GM18907 (cell line): ENCODE data around the gene YBEY.
A peak's percentile ranks its signal among the peaks of the same experiment; 100 is the strongest.

Source experiments
- ATAC-seq: cut with Tn5 transposase; IDR thresholded peaks from one replicate; pipeline ENCODE4 v1.9.1; 2021; ENCODE audit warnings: mild to moderate bottlenecking, moderate library complexity; ENCODE audit not compliant: unreplicated experiment

The YBEY gene

DNA sequence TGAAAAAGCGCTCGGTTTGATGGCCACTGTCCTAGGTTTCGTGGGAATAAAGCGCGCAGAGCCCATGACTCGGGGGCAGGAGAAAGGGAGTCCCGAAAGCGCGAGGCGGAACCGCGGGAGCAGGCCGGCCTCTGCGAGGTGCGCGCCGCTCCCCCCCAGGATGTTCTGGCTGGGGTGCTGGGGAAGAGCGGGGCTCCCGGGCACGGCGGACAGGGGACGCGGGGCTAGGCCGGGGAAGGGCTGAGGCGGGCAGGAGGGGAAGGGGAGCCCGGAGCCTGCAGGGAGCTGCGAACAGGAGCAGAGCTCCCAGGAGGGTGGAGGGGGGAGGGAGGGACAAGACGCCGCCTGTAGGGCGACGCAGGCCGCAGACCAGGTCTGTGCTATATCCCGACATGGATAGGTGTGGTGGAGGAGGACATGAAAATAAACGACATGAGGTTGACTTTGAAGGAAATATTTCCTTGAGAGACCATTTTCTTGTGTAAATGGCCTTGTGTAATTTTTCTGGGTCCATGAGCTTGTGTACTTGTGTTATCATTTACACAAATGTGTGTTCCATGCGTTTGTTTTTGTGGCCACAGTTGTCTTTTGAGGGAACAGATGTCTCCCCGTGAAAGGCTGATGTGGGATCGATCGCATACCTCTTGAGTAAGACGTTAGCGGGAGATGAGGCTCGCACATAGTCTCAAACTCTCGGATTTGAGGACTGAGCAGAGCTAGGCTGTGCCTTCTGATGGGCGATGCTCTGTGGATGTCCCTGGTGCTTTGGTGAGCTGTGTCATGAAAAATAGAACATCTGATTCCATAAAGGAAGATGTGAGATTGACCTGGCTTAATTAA lies 39.2 kb downstream of the YBEY start:
- ATAC-seq, result peak; percentile 10

DNA sequence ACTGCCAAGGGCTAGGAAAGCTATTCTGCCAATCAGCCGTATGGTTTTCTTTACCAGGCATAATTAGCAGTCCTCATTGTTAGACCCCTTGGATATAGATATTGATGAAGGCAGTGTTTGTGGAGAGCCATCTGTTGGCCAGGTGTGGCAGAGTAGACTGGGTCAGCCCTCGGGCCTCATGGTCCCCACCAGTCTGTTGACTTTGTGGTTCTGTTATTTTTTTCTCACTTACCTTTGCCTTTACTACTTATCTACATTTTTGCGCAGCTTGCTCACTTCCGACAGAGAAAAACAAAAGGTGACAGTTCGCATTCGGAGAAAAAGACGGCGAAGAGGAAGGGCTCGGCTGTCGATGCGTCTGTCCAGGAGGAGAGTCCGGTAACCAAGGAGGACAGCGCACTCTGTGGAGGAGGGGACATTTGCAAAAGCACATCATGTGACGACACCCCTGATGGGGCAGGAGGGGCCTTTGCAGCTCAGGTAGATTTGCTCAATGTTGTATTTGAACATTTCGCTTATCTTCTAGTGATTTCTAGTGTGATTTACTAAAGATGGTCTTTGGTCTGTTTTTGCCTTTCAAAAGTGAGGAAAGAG lies 40.1 kb downstream of the YBEY start:
- ATAC-seq, result no peak

DNA sequence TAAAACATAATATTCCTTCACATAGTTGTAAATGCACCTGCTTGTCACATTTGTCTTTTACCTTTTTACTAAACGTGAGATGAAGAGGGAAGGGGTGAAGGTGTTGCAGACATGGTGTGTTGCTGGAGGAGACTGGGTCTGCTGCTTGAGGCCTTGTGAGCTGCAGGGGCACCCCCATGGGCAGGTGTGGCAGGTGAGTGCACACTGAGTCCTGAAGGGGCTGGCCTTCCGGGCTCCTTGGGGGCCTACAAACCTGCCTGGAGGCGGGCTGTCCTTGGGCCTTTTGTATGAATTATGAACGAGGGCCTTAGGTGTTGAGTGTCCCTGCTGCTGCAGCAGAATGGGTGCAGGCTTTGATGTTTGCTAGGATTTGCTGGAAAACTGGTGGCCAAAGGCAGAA lies 41.6 kb downstream of the YBEY start:
- no peak for ATAC-seq

DNA sequence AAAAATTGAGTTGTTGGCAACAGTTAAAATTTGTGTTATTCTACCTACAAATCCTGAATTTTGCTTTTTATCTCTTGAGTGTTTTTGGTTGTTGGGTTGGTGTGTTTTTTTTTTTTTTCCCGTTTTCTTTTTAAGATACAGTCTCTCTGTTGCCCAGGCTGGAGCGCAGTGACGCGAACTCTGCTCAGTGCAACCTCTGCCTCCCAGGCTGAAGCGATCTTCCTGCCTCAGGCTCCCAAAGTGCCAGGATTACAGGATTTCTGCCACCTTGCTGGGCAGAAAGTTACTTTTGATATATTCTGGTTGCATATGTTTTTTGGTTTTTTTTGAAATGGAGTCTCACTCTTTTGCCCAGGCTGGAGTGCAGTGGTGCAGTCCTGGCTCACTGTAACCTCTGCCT lies 42.0 kb downstream of the YBEY start:
- ATAC-seq, result no peak

DNA sequence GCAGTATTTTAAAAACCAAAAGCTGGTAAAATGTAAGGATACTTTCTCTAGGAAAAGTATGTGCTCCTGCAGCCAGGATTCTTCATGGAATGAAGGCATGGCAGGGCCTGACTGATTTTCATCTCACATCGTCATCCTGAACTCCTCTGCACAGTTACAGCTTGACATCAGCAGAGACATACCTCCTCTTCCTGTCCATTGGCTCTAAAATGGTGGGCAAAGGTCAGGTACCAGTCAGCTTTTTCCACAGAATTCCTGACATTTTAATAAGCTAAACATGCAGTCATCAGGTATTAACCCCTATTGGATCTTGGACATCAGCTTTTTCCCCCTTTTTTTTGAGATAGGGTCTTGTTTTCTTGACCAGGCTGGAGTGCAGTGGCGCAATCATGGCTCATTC lies 43.7 kb downstream of the YBEY start:
- ATAC-seq, result no peak

DNA sequence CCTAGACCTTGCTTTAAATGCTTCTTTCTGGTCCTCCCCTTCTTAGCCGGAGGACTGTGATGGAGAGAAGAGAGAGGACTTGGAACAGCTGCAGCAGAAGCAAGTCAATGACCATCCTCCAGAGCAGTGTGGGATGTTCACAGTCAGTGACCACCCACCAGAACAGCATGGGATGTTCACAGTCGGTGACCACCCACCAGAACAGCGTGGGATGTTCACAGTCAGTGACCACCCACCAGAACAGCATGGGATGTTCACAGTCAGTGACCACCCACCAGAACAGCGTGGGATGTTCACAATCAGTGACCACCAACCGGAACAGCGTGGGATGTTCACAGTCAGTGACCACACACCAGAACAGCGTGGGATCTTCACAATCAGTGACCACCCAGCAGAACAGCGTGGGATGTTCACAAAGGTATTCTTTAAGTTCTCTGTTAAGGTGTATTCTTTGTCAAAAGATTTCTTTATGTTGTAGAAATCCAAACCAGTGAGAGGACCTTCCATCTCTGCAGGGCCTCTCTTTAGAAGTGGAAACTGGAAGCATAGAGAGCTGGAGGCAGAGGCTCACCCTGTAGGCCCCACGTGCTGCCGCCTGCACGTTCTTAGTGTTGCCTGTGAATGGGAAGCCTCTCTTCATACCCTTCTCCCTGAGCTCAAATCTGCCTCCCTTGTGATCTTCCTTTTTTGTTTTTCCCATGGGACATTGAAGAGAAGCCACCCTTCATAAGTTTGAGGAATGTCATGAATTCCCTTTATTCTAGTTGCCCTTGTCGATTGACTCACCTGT lies 48.4 kb downstream of the YBEY start:
- no peak for ATAC-seq

DNA sequence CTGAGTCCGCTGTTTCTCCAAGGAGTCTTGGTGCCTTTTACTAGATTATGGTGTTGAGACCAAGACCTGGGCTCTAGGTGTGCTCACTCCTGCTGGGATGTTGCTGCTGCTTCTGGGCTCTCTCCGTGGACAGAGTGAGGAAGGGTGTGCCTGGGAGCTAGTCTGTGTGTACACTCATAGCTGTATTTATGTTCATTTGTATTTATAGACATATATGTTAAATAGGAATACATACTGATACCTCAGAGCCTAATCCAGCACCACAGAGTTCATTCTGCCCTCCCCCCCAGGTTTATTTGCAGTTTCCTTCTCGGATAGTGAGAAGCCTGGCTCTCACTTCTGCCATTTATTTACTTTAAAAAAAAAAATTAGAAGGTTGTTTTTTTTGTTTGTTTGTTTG lies 50.5 kb downstream of the YBEY start:
- no peak for ATAC-seq

DNA sequence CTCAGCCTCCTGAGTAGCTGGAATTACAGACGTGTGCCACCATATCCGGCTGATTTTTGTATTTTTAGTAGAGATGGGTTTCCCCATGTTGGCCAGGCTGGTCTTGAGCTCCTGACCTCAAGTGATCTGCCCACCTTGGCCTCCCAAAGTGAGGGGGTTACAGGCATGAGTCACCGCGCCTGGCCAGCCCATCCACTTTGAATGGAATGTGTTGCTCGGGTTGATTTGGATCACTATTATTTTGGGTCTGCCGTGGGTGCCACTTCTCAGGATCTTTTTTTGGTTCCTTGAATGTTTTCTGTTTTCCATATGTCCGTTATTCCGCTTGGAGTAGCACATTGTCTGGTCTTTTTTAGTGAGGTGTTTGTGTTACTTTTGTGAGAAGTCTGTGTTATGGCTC lies 54.9 kb downstream of the YBEY start:
- ATAC-seq, result no peak

DNA sequence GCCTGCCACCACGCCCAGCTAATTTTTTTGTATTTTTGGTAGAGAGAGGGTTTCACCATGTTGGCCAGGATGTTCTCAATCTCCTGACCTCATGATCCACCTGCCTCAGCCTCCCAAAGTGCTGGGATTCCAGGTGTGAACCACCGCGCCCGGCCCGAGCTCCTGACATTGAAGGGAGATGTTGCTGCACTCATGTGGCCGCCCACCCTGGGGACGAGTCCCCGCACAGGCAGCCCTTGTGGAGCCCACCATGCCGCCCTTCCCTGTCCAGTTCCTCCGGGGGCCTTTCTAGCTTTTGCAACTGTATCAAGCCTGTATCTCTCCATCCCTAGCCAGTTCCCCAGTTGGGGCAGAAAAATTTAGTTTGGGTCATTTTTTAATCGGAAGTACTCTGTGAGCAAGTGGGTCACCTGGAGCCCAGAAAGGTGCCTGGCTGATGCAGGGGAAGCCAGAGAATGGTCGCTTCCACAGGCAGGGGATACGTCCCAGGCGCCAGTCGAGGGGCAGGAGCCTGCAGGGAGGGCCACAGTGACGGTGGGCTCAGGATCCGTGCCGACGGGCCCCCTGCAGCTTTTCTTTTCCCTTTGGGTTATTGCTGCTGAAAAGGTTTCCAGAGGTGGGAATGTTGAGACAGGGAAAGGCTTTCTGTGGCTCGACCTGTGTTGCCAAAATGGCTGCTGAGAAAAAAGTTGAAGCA lies 58.2 kb downstream of the YBEY start:
- no peak for ATAC-seq

DNA sequence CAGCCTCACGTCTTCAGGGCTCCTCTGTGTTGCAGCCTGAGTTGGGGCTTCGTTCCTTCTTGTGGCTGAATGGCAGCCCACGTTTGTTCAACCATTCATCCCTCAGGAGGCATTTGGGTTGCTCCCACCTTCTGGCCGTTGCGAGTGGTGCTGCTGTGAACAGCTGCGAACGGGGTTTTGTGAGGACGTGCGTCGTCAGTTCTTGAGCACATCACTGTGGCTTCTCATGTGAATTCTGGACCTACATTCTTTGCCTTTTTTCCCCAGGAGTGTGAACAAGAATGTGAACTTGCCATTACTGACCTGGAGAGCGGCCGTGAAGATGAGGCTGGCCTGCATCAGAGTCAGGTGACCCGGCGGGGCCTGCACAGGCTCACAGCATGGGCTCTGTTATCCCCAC lies 59.7 kb downstream of the YBEY start:
- no peak for ATAC-seq

DNA sequence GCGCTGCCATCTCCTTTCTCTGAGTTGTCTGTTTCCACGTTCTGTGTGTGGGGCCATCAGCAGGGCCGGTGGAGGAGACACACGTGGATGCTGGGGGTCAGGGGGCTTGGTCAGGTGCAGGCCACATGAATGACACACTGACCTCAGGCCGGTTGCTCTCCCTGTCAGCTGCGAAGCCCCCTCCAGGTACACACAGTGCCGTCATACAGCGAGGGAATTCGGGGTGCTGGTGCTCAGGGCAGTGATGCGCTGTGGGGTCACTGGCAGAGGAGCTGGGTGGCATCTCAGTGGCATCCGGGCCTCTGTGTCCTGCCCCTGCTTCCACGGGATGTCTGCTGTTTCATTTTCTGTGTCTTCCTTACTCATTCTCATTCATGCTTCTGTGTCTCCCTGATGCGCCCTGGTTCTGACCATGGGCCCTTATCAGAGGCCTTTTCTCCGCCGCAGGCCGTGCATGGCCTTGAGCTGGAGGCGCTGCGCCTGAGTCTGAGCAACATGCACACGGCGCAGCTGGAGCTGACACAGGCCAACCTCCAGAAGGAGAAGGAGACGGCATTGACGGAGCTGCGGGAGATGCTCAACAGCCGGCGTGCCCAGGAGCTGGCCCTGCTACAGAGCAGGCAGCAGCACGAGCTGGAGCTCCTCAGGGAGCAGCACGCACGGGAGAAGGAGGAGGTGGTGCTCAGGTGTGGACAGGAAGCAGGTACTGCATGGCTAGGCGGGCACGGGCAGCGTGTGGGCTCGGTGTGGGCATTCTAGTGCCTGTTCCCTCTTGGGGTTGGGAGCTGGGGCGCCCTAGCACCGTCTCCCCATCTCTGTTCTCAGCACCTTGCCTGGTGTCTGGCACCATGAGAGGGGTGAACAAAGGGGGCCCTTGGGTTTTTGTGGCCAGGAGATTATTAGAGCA lies 60.4 kb downstream of the YBEY start:
- ATAC-seq, result no peak

DNA sequence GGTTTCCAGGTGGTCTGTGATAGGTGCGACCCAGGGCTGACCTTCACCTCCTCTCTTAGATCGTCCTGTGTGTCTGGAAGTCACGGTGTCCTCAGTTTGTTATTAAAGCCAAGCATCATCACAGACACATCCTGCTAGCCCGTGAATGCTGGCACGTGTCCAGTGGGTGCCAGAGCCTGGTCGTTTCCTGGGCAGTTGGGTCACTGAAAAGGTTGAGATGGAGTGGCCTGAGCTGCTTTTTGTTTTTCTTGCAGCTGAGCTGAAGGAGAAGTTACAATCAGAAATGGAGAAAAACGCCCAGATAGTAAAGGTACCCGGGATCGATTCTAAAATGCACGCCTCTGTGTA lies 61.0 kb downstream of the YBEY start:
- ATAC-seq, result no peak
